Effector CD4-positive, alpha-beta T cell (primary cell): Measurements from ENCODE around the gene GAS6.
"Not testable (repeated sequence)": the region's sequence is repeated elsewhere in the genome, so short reads cannot be mapped to it uniquely, and the experiment has no call there.

Source experiments
- DNase-seq: peaks from one replicate; pipeline ENCODE4 v3.0.0-alpha.2; 2020

GAS6 gene

DNA sequence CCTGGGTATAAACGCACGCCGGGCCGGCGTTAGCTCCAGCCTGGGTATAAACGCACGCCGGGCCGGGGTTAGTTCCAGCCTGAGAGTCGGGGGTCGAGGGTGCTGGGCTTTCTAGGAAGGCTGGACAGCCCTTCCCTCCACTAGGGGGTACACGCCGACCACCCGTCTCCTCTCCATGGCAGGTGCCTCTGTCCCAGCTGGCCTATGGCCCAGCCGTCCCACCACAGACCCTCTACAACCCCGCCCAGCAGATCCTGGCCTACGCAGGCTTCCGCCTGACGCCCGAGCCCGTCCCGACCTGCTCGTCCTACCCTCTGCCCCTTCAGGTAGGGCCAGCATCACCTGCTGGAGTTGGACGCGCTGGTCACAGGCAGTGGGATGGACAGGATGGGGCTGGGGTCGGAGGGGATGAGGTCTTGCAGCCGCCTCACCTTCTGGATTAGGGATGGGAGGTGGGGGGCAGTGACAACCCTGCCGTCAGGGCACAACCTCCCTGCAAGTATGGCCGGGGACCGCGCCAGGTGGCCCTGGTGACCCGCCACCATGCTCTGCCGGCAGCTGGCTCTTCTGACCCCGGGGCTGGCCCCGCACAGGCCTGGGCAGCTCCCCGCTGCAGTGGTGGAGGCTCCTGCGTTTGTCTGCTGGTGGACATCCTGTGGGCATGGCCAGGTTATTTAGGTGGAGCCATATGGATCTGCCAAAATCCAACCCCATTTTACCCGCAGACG is 59.0 kb downstream of the GAS6 start:
- no peak for DNase-seq

DNA sequence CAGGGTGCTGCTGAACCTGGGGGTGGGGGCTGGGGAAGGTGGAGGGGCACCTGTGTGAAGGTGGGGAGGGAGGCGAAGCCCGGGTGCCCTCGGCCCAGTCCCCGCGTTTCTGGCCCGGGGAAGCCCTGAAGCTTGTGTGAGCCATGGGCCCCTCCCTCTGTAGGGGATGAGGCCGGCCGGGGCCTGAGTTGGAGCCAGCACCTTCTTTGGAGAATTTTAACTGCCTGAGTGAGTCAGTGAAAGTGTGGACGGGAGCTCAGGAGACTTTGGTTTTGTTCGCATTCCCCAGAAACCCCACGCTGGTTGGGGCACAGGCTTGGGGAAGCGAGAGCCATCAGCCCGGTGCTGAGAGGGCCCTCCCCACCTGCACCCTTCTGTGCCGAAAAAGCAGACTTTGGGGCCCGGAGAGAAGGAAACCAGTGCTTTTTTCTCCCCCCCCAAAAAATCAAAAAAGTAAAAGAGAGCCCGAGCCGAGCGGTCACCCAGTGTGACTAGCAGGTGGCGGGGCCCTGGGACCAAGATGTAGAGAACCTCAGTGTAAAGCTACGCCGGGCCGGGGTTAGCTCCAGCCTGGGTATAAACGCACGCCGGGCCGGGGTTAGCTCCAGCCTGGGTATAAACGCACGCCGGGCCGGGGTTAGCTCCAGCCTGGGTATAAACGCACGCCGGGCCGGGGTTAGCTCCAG is 59.7 kb downstream of the GAS6 start:
- no peak for DNase-seq

GRCh38 chr13:113803409-113804016 is 60.4 kb downstream of the GAS6 start:
- no peak for DNase-seq

DNA sequence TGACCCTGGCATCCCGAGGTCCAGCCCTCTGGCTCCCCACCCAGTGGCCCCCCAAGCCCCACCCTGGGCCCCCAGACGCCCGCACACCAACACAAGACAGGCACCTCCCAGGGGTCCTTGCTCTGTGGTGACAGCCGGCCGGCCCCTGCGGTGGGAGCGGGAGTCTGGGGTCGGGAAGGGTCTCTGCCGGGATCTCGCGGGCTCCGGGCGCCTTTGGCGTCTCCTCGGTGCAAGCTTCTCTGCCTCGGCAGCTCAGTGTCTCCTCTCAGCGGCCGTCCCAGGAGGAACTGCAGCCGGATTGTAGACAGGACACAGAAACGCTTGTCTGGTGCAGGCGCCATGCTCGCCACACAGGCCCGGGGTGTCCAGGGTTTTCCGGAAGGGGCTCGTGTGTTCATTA is 61.1 kb downstream of the GAS6 start:
- no peak for DNase-seq

DNA sequence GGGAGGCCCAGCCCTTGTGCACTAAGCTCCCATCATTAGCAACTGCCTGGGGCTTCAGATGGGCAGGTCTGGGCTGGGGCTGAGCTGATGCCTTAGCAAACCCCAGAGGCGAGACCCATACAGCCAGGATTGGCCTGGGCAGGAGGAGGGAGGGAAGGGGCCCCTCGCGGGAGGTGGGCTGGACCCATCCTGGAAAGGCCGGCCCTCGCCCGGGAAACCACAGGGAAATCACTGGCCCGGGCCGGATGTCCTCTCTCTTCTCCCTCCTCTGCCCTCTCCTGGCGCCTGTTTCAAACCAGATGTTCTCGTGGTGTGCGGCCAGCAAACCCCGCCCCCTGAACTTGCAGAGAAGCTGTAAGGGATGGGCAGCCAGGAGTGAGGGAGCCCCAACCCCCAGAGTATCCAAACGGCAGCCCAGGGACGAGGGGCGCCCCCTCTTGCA is 61.8 kb downstream of the GAS6 start:
- no peak for DNase-seq

- no peak for DNase-seq
Measured at GRCh38 chr13:113801289-113801961, 62.5 kb downstream of the GAS6 start.

- no peak for DNase-seq
Measured at GRCh38 chr13:113800576-113800926, 63.3 kb downstream of the GAS6 start.

- no peak for DNase-seq
Measured at GRCh38 chr13:113798200-113798811, 65.6 kb downstream of the GAS6 start.

DNA sequence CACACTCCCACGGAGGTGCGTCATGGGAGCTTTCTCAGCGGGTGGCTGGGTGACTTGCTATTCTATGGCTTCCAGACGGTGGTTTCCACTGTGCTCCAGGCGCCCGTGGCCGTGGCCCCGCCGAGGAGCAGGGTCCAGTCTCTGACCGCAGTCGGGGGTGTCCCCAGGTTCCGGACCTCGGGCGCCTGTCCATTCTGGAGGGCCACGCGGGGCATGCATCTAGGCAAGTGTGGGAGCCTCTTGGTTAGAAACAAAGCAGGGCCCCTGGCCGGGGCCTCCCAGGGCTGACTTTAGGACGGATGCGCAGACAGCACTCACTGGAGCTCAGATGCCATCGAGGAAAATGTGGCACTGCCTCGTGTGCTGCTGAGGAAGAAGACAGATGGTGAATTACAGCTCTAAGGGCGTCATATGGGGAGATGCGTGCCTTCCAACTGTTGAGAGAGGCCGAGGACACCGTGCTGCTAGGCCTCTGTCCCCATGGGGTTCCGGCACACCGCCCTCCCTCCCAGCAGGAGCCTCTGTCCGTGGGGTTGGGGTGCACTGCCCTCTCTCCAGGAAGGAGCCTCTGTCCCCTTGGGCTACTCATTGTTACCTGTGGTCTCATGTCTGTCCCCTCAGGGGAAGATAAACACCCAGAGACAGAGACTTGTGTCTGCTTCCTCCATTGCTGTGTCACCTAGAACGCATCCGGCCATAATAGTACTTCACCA is 66.8 kb downstream of the GAS6 start:
- DNase-seq = no peak

DNA sequence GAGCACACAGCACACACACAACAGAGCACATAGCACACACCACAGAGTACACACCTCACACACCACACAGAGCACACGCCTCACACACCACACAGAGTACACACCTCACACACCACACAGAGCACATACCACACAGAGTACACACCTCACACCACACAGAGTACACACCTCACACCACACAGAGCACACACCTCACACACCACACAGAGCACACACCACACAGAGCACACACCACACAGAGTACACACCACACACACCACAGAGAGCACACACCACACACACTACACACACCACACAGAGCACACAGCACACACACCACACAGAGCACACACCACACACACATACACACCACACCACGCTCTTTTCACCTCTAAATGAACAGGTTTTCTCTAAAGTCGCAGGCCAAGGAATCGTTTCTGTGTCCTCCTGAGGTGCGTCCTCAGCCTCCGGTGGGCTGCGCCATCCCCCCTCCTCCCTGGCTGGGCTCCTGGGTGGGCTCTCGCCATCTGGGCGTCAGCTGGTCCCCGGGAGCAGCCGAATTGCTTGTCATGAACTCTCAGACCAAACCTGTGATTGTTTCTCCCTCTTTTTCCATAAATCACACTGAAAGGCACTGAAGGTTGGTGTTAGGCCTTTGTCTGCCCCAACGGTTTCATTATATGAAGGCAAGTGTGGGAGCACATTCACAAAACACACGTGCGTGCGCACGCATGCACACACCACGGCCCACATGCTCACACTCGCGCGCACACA is 67.5 kb downstream of the GAS6 start:
- DNase-seq = no peak

GRCh38 chr13:113795362-113795761 is 68.5 kb downstream of the GAS6 start:
- DNase-seq = not testable (repeated sequence)

DNA sequence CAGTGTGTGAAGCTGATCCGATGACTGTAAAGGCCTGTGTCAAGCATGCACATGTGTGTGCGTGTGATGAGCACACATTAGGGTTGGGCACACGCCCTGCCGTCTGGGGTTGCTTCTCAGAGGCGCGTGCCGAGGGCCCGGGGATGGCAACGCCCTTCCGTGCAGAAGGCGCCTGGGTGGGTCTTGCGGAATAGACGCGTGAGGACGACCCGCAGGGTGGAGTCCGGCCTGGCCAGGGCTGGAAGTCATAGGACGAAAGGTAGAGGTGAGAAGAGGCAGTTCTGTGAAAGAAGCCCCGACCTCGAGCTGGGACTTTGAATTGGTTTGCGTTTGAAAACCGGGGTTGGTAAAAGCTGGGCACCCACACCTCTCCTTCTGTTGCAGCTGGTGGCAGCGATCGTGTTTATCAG is 69.1 kb downstream of the GAS6 start:
- DNase-seq = no peak

DNA sequence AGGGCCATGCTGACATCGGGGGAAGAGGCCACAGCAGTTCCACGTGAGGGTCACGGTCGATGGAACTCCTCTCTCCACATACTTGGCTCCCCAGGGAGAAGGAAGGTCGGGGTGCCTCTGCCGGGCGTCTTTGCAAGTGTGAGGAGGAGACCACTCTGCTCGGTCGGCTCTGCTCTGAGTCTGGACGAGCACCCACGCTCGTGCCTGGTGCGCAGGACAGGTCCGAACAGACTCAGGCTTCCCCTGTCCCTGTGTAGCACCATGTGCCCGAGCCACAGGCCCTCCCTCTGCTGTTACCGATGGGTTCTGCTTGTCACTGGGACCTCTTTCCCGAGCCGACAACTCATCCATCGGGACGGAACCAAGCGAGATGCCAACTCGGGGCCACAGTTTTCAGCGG is 69.8 kb downstream of the GAS6 start:
- DNase-seq = no peak

DNA sequence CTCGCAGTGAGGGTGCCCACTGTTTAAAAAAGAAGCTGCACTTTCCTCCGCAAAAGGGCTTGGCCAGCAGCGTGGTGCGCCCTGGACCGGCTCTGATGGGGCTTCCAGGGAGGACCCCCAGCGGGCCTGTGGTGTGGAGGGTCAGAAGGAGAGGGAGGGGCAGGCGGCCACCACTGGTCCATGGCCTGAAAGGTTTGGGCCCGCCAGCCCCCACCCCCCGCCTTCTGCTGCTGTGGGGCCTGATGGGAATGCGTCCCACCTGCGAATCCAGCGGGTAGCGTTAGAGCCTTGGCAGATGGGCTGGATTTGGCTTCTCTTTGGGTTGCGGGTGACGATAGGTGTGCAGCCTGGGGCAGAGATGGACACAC is 70.2 kb downstream of the GAS6 start:
- DNase-seq = no peak

DNA sequence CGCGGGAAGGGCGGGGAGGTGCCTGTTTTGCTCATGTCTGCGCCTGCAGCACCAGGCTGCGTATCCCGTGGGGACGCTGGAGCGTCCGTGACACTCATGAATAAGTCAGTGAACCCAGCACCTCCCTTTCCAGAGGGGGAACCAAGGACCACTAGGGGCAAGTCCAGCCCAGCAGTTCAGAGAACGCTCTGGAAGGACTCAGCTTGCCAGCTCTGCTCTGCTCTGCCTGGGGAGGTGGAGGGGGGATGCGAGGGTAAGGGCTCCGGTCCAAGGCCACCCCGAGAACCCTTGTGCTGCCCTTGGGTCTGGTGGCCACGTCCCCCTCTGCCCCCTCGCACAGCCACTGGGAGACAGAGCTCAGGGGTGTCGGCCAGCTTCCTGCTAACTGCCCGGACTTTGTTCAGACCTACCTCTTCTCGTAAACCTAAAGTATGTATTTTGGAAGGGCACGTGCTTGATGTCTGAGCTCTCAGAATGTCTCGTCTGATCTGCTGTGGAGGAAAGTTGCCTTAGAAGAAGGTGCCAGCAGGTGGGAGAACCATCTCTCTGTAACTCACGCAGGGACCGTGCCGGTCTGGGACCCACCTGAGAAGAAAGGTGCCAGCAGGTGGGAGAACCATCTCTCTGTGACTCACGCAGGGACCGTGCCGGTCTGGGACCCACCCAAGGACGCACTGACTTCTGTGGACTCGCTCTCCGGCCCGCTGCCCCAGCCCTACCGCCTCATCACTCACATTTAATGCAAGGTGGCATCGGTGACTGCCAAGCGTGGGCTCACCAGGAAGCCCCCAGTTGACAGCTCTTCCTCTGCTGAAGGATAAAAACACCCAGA is 70.8 kb downstream of the GAS6 start:
- DNase-seq = no peak

DNA sequence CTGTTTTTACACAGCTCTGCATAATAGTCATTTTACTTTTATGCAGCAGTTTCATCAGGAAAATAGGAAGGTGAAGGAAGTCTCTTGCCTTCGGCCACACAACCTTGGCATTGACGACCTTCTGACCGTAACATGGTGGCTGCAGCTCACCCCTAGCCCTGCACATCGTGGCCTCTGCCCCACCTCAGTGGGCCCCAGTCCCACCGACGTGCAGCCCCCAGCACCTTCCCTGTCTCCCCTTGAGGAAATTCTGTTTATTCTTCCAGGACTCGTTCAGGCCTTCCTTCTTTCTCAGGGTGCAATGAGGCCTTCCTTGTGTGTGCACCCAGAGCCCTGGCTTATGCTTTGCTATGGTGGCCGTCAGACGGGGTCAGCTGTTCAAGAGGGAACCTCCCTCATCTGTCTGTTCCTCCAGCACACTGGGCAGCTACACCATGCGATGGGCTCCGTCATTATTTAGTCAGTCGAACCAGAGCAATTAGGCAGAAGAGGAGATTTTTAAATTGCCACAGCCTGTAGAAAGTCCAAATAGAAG is 71.6 kb downstream of the GAS6 start:
- DNase-seq = no peak

DNA sequence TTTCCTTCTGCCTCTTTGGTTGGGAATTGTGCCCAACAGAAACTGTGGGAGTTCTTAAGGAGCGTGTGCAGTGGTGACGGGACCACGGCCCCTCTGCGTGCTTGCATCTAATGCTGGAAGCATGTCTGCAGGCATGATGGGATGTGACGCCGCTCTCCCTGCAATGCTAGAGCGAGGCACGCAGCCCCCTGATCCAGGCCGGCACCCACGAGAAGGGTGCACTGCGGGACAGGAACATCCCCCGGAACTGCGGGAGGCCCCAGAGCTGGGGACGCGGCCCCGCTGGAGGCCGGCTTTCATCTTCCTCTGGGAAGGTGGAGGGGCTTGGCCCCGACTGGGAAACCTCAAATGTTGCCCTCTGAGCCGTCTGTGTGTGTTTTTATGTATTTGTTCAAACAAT is 72.1 kb downstream of the GAS6 start:
- DNase-seq = no peak

GRCh38 chr13:113791226-113791625 is 72.7 kb downstream of the GAS6 start:
- DNase-seq = no peak

DNA sequence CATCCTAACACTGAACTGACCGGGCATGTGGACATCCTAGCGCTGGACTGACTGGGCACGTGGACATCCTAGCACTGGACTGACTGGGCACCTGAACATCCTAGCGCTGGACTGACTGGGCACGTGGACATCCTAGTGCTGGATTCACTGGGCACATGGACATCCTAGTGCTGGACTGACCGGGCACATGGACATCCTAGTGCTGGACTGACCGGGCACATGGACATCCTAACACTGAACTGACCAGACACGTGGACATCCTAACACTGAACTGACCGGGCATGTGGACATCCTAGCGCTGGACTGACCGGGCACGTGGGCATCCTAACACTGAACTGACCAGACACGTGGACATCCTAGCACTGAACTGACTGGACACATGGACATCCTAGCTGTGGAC is 73.9 kb downstream of the GAS6 start:
- DNase-seq = not testable (repeated sequence)

DNA sequence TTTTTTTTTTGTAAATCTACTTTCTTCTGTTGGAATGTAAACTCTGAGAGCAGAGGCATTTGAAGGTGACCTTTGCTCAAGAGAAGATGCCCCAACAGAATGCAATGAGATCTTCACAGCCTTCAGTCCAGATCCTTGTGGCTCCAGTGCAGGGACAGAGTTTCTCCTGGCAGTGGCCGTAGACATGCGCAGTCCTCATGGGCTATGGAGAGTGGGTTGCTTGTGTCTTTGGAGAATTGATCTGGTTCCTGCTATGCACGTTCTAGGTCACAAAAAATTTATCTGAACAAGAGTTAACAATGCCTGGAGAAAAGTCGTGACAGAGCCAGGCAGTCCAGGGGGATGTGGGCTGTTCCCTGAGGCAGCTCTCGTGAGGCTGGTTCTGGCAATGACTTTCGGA is 74.7 kb downstream of the GAS6 start:
- DNase-seq = no peak
